ENCODE data around the gene NPY5R. TPM values are rescaled to one million over a fixed set of nuclear protein-coding genes. Genes with fewer than 3 reads are reported as not detected.

NPY5R gene
- polyA plus RNA-seq, 6 donors from 2014 or later = not detected

DNA sequence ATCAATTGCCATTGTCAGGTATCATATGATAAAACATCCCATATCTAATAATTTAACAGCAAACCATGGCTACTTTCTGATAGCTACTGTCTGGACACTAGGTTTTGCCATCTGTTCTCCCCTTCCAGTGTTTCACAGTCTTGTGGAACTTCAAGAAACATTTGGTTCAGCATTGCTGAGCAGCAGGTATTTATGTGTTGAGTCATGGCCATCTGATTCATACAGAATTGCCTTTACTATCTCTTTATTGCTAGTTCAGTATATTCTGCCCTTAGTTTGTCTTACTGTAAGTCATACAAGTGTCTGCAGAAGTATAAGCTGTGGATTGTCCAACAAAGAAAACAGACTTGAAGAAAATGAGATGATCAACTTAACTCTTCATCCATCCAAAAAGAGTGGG lies 7.0 kb downstream of the NPY5R start:
- Mint-ChIP-seq H3K4me1 (no peaks in the 10 kb centered on the region), H3K36me3 (no peaks in the 10 kb centered on the region), H3K27ac (no peak overlapping the region), H3K4me3 (no peak overlapping the region), H3K27me3 (peaks cover 11 to 43% (median 21%) of the 10 kb centered on the region in 3 donors), H3K9me3 (peaks cover 0 to 2% (median 0%) of the 10 kb centered on the region in 7 donors)
- DNase-seq = no peak
- ATAC-seq (ENCODE audit: low read depth in 2 of 2) = no peak

DNA sequence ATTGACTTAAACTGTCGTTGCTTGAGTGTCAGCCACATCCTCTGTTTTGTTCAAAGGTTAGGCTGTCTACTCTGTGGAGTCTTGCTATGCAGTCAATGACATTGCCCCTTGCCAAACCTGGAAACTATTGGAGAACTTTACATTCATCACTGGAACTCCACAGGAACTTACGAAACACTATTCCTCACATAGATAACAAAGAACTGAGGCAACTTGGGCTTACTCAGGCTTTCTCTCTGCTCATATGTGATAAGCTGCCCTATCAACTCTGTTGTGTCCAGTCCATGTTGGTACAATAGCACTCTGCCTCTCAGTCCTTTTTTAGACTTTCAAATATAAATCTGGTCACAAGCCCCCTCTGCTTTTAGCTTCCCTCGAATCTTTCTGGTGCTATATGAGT lies 9.4 kb downstream of the NPY5R start:
- Mint-ChIP-seq H3K4me1 (no peaks in the 10 kb centered on the region), H3K4me3 (no peak overlapping the region), H3K27me3 (peaks cover 6 to 31% (median 7%) of the 10 kb centered on the region in 3 donors), H3K27ac (no peak overlapping the region), H3K9me3 (peaks cover 0 to 2% (median 0%) of the 10 kb centered on the region in 7 donors), H3K36me3 (no peaks in the 10 kb centered on the region)
- ATAC-seq (ENCODE audit: low read depth in 2 of 2) (no peak), DNase-seq (no peak)

- Mint-ChIP-seq H3K27me3 (peaks cover 0 to 16% (median 0%) of the 10 kb centered on the region in 3 donors), H3K4me1 (no peaks in the 10 kb centered on the region), H3K27ac (no peak overlapping the region), H3K4me3 (no peak overlapping the region), H3K9me3 (peaks cover 0 to 2% (median 0%) of the 10 kb centered on the region in 7 donors), H3K36me3 (no peaks in the 10 kb centered on the region)
- DNase-seq (no peak), ATAC-seq (ENCODE audit: low read depth in 2 of 2) (no peak)
Measured at GRCh38 chr4:163356104-163356503, 12.4 kb downstream of the NPY5R start.

DNA sequence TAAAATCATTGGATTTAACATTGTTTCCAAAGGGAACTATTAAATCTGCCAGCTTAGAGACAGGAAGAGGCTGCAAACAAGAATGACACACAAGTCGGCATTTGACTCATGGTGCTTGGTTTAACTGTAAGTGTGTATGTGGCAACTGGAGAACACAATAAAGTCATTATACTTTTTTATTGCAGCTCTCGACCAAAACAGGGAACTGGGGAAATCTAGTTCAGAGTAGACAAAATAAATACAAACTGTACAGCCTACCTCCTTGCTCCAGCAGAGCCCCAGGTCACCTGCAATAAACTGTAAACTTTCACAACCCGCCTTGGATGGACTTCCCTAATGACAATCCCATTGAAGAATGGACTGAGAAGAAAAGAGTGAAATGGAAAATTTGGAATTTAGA lies 24.0 kb downstream of the NPY5R start:
- Mint-ChIP-seq H3K9me3 (peaks cover 0 to 12% (median 2%) of the 10 kb centered on the region in 7 donors), H3K27me3 (peaks cover 8 to 20% (median 14%) of the 10 kb centered on the region in 3 donors), H3K27ac (no peak overlapping the region), H3K4me3 (no peak overlapping the region), H3K36me3 (no peaks in the 10 kb centered on the region), H3K4me1 (no peaks in the 10 kb centered on the region)
- ATAC-seq (ENCODE audit: low read depth in 2 of 2) = no peak
- no peak for DNase-seq

DNA sequence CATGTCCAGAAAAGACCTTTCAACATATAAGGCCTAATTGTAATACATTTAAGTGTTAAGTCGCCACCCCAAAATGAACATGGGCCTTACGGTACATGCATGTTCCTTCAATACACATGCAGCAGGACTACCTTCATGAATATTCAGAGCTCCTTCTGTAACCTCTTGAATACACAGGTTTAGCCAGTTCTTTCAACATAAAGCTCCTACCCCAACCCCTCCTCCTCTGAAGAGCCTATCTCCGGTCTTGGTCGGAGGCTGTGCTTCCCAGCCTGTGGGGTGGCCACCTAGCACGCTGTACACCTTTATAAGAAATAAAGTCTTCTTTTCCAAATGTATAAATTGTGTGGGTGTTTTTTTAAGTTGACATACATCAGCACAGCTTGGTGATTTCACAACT lies 28.3 kb downstream of the NPY5R start:
- Mint-ChIP-seq H3K27me3 (peaks cover 0 to 4% (median 0%) of the 10 kb centered on the region in 3 donors), H3K4me1 (no peaks in the 10 kb centered on the region), H3K9me3 (peaks cover 0 to 2% (median 0%) of the 10 kb centered on the region in 7 donors), H3K27ac (no peak overlapping the region), H3K36me3 (no peaks in the 10 kb centered on the region), H3K4me3 (no peak overlapping the region)
- DNase-seq (no peak), ATAC-seq (ENCODE audit: low read depth in 2 of 2) (no peak)

DNA sequence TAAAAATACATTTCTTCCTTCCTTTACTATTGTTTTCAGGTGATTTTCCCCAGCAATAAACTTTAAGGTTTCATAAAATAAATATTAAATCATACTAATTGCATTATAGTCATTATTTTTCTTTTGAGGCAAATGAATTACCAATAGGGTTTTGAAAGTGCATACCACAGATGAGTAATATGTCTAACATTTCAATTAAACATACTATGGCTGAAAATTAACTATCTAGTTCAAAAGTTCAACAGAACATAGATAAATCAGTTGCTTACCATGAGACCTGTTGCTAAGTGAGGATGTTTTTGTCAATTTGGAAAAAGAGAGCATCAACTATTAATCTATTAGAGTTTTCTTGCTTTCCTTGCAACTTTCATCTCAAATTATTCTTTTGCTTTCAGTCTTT lies 35.0 kb downstream of the NPY5R start:
- DNase-seq (no peak), ATAC-seq (ENCODE audit: low read depth in 2 of 2) (no peak)
- no peaks in the 10 kb centered on the region for H3K4me1 Mint-ChIP-seq
- no peak overlapping the region for H3K4me3 Mint-ChIP-seq
- H3K27ac Mint-ChIP-seq = no peak overlapping the region
- peaks cover 7 to 18% (median 8%) of the 10 kb centered on the region in 3 donors for H3K27me3 Mint-ChIP-seq
- H3K9me3 Mint-ChIP-seq = peaks cover 0 to 2% (median 0%) of the 10 kb centered on the region in 7 donors
- no peaks in the 10 kb centered on the region for H3K36me3 Mint-ChIP-seq

DNA sequence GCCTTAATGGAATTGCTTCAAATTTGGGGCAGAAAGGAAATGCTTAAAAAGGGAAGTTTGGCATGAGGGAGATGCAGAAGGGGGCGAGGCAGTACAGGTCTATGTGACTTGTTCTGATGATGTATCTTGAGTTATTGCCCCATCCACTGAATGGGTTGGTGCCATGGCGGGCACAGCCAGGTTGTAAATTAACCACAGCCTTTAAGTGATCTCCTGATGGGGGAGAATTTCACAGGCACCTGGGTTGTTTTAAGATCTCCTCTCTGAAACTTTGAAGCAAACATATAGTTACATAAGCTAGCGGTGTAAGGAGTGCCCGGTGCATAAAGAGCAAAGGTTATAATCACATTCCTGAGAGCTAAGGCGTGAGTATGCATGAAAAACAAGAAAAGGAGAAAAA lies 37.0 kb downstream of the NPY5R start:
- H3K36me3 Mint-ChIP-seq = no peaks in the 10 kb centered on the region
- H3K27me3 Mint-ChIP-seq = peaks cover 8 to 18% (median 8%) of the 10 kb centered on the region in 3 donors
- ATAC-seq (ENCODE audit: low read depth in 2 of 2) (no peak), DNase-seq (no peak)
- no peak overlapping the region for H3K27ac Mint-ChIP-seq
- H3K4me1 Mint-ChIP-seq = no peaks in the 10 kb centered on the region
- H3K9me3 Mint-ChIP-seq = peaks cover 0 to 3% (median 0%) of the 10 kb centered on the region in 7 donors
- no peak overlapping the region for H3K4me3 Mint-ChIP-seq

GRCh38 chr4:163382178-163382869 lies 38.6 kb downstream of the NPY5R start:
- no peak overlapping the region for H3K27ac Mint-ChIP-seq
- peaks cover 15 to 22% (median 16%) of the 10 kb centered on the region in 3 donors for H3K27me3 Mint-ChIP-seq
- DNase-seq (no peak), ATAC-seq (ENCODE audit: low read depth in 2 of 2) (no peak)
- no peaks in the 10 kb centered on the region for H3K4me1 Mint-ChIP-seq
- H3K9me3 Mint-ChIP-seq = peaks cover 0 to 3% (median 0%) of the 10 kb centered on the region in 7 donors
- H3K4me3 Mint-ChIP-seq = no peak overlapping the region
- no peaks in the 10 kb centered on the region for H3K36me3 Mint-ChIP-seq

GRCh38 chr4:163384434-163384833 lies 40.7 kb downstream of the NPY5R start:
- Mint-ChIP-seq H3K27ac (no peak overlapping the region), H3K4me1 (no peaks in the 10 kb centered on the region), H3K4me3 (no peak overlapping the region), H3K27me3 (peaks cover 16 to 26% (median 20%) of the 10 kb centered on the region in 3 donors), H3K36me3 (no peaks in the 10 kb centered on the region), H3K9me3 (peaks cover 0 to 3% (median 0%) of the 10 kb centered on the region in 7 donors)
- DNase-seq (no peak), ATAC-seq (ENCODE audit: low read depth in 2 of 2) (no peak)

GRCh38 chr4:163384926-163385325 lies 41.2 kb downstream of the NPY5R start:
- Mint-ChIP-seq H3K4me3 (no peak overlapping the region), H3K36me3 (no peaks in the 10 kb centered on the region), H3K4me1 (no peaks in the 10 kb centered on the region), H3K27ac (no peak overlapping the region), H3K9me3 (peaks cover 0 to 3% (median 0%) of the 10 kb centered on the region in 7 donors), H3K27me3 (peaks cover 16 to 26% (median 18%) of the 10 kb centered on the region in 3 donors)
- ATAC-seq (ENCODE audit: low read depth in 2 of 2) (no peak), DNase-seq (no peak)

- Mint-ChIP-seq H3K4me3 (no peak overlapping the region), H3K9me3 (peaks cover 0 to 3% (median 0%) of the 10 kb centered on the region in 7 donors), H3K4me1 (no peaks in the 10 kb centered on the region), H3K27me3 (peaks cover 16 to 24% (median 16%) of the 10 kb centered on the region in 3 donors), H3K36me3 (no peaks in the 10 kb centered on the region), H3K27ac (no peak overlapping the region)
- DNase-seq (no peak), ATAC-seq (ENCODE audit: low read depth in 2 of 2) (no peak)
Measured at GRCh38 chr4:163385466-163385865, 41.8 kb downstream of the NPY5R start.

DNA sequence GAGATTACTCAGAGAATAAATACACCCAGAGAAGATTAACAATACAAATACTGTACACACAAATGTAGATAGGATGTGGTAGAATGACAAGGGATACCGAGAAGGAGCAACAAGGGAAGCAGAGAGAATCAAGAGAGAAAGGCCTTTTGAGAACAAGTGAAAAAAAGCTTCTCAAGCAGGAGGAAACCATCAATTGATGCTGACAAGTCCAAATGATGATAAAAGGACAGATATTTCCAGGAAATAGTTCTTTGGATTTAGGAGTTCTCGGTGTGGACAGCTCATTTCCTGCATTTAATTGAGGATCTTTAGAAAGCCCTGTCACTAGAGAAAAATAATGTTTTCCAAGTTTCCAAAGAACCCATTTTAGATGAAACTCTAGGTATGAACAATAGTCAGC lies 48.1 kb downstream of the NPY5R start:
- Mint-ChIP-seq H3K4me1 (no peaks in the 10 kb centered on the region), H3K9me3 (no peaks in the 10 kb centered on the region), H3K36me3 (no peaks in the 10 kb centered on the region), H3K27ac (no peak overlapping the region), H3K27me3 (peaks cover 4 to 31% (median 7%) of the 10 kb centered on the region in 3 donors), H3K4me3 (no peak overlapping the region)
- DNase-seq = no peak
- no peak for ATAC-seq (ENCODE audit: low read depth in 2 of 2)

GRCh38 chr4:163392328-163392727 lies 48.6 kb downstream of the NPY5R start:
- ATAC-seq (ENCODE audit: low read depth in 2 of 2) = no peak

DNA sequence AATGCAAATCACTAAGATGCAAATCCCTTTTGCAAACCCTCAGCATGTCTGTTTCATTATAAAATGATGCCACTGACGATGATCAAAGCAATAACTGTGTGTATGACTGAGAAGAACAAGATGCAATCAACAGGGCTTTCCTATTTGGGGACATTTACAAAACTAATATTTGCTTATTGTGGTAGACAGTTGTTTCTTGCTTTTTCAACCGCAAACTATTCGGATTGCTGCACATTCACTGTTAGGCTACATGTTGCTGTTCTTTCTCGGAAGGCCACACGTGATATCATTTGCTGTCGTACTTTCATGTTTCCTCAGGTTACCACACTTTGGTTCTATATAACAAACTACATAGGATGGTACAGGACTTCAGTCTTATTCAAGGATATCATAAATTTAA lies 49.8 kb downstream of the NPY5R start:
- no peaks in the 10 kb centered on the region for H3K36me3 Mint-ChIP-seq
- ATAC-seq (ENCODE audit: low read depth in 2 of 2) (no peak), DNase-seq (no peak)
- no peaks in the 10 kb centered on the region for H3K9me3 Mint-ChIP-seq
- no peak overlapping the region for H3K27ac Mint-ChIP-seq
- peaks cover 2 to 23% (median 5%) of the 10 kb centered on the region in 3 donors for H3K27me3 Mint-ChIP-seq
- no peak overlapping the region for H3K4me3 Mint-ChIP-seq
- no peaks in the 10 kb centered on the region for H3K4me1 Mint-ChIP-seq

More at GRCh38 chr4:163392328-163392727, 48.6 kb downstream of the NPY5R start:
- H3K9me3 Mint-ChIP-seq = no peaks in the 10 kb centered on the region
- DNase-seq = no peak
- no peak overlapping the region for H3K27ac Mint-ChIP-seq
- no peak overlapping the region for H3K4me3 Mint-ChIP-seq
- peaks cover 4 to 30% (median 5%) of the 10 kb centered on the region in 3 donors for H3K27me3 Mint-ChIP-seq
- no peaks in the 10 kb centered on the region for H3K4me1 Mint-ChIP-seq
- H3K36me3 Mint-ChIP-seq = no peaks in the 10 kb centered on the region
